ENCODE measurements around the gene PRMT1. TPM values are rescaled to one million over a fixed set of nuclear protein-coding genes. Genes with fewer than 3 reads are reported as not detected.

The PRMT1 gene
- total and polyA plus RNA-seq, 4 donors = 35.1 to 67.2 (median 53.8) TPM

DNA sequence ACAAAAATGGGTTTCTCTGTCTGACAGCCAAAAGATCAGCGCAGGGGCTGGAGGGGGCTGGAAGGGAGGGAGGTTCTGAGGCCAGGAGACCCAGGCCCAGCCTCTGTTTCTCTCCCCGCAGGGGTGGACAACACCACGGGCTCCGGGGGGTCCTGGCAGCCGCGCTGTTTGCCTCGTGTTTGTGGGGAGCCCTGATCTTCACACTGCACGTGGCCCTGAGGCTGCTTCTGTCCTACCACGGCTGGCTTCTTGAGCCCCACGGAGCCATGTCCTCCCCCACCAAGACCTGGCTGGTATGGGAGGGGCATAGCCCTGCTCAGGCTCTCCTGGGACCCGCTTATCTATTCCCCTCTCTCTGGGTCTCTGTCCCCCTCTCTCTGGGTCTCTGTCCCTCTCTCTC lies 23.5 kb downstream of the PRMT1 start:
- Histone ChIP-seq H3K9ac (ENCODE audit: low read depth in 1 of 2, low read length in 2 of 2) (no peak overlapping the region), H3K27ac (ENCODE audit: low read depth in 1 of 2, low read length in 2 of 2) (no peak overlapping the region), H3K4me1 (ENCODE audit: control insufficient read depth in 4 of 4, insufficient read depth in 4 of 4, low read length in 3 of 4) (no peaks in the 10 kb centered on the region), H3K27me3 (ENCODE audit: control insufficient read depth in 4 of 4, insufficient read depth in 4 of 4, low read length in 3 of 4) (no peaks in the 10 kb centered on the region), H3K4me3 (ENCODE audit: low read depth in 1 of 3, low read length in 3 of 3) (no peak overlapping the region), H3K36me3 (ENCODE audit: control insufficient read depth in 4 of 4, insufficient read depth in 3 of 4, low read depth in 1 of 4, low read length in 3 of 4) (no peaks in the 10 kb centered on the region), H3K9me3 (ENCODE audit: control insufficient read depth in 4 of 4, low read length in 3 of 4) (no peaks in the 10 kb centered on the region)
- no peak for TF ChIP-seq GABPA (IDR thresholded peaks at IDR 0.05 in 1 of 2, conservative IDR thresholded peaks at IDR 0.05 in 1 of 2)
- TF ChIP-seq, protein P1, sequence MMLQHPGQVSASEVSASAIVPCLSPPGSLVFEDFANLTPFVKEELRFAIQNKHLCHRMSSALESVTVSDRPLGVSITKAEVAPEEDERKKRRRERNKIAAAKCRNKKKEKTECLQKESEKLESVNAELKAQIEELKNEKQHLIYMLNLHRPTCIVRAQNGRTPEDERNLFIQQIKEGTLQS (IDR thresholded peaks at IDR 0.05) = no peak
- TF ChIP-seq HNF4G (IDR thresholded peaks at IDR 0.05) = no peak
- TF ChIP-seq CTCF (IDR thresholded peaks at IDR 0.05; ENCODE audit: low read depth, low read length, missing input control) = no peak
- TF ChIP-seq NR2F2 (IDR thresholded peaks at IDR 0.05) = no peak
- TF ChIP-seq, protein P2, sequence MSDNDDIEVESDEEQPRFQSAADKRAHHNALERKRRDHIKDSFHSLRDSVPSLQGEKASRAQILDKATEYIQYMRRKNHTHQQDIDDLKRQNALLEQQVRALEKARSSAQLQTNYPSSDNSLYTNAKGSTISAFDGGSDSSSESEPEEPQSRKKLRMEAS (IDR thresholded peaks at IDR 0.05) = no peak
- TF ChIP-seq SP1 (IDR thresholded peaks at IDR 0.05) = no peak
- TF ChIP-seq RAD21 (IDR thresholded peaks at IDR 0.05) = no peak
- TF ChIP-seq YY1 (IDR thresholded peaks at IDR 0.05) = no peak
- TF ChIP-seq FOXA1 (IDR thresholded peaks at IDR 0.05) = no peak
- TF ChIP-seq, protein P3, sequence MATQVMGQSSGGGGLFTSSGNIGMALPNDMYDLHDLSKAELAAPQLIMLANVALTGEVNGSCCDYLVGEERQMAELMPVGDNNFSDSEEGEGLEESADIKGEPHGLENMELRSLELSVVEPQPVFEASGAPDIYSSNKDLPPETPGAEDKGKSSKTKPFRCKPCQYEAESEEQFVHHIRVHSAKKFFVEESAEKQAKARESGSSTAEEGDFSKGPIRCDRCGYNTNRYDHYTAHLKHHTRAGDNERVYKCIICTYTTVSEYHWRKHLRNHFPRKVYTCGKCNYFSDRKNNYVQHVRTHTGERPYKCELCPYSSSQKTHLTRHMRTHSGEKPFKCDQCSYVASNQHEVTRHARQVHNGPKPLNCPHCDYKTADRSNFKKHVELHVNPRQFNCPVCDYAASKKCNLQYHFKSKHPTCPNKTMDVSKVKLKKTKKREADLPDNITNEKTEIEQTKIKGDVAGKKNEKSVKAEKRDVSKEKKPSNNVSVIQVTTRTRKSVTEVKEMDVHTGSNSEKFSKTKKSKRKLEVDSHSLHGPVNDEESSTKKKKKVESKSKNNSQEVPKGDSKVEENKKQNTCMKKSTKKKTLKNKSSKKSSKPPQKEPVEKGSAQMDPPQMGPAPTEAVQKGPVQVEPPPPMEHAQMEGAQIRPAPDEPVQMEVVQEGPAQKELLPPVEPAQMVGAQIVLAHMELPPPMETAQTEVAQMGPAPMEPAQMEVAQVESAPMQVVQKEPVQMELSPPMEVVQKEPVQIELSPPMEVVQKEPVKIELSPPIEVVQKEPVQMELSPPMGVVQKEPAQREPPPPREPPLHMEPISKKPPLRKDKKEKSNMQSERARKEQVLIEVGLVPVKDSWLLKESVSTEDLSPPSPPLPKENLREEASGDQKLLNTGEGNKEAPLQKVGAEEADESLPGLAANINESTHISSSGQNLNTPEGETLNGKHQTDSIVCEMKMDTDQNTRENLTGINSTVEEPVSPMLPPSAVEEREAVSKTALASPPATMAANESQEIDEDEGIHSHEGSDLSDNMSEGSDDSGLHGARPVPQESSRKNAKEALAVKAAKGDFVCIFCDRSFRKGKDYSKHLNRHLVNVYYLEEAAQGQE (IDR thresholded peaks at IDR 0.05) = no peak
- no peak for TF ChIP-seq TAF1 (conservative IDR thresholded peaks at IDR 0.05)
- no peak for TF ChIP-seq HNF4A (conservative IDR thresholded peaks at IDR 0.05)
- DNase-seq (ENCODE audit: low spot score) = no peak
- 55% methylated on average over 11 of the region's 11 CpGs for WGBS

DNA sequence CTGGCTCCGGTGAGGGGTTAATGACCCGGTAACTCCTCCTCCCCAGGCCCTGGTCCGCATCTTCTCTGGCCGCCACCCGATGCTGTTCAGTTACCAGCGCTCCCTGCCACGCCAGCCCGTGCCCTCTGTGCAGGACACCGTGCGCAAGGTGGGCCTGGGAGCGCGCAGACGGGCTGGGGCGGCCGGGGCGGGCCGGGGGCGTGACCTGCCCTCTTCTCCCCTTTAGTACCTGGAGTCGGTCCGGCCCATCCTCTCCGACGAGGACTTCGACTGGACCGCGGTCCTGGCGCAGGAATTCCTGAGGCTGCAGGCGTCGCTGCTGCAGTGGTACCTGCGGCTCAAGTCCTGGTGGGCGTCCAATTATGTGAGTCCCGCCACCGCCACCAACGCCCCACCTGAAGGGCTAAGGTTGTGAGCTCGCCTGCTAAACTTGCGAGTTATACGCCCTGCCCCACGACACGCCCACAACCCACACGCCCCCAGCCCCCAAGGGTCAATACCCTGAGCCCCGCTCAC lies 24.3 kb downstream of the PRMT1 start:
- WGBS = 30% methylated on average over 40 of the region's 40 CpGs
- no peak for DNase-seq (ENCODE audit: low spot score)

More for the DNA sequence above, 24.3 kb downstream of the PRMT1 start:
- Histone ChIP-seq H3K9ac (ENCODE audit: low read depth in 1 of 2, low read length in 2 of 2) (no peak overlapping the region), H3K4me1 (ENCODE audit: control insufficient read depth in 4 of 4, insufficient read depth in 4 of 4, low read length in 3 of 4) (no peaks in the 10 kb centered on the region), H3K36me3 (ENCODE audit: control insufficient read depth in 4 of 4, insufficient read depth in 3 of 4, low read depth in 1 of 4, low read length in 3 of 4) (no peaks in the 10 kb centered on the region), H3K27ac (ENCODE audit: low read depth in 1 of 2, low read length in 2 of 2) (no peak overlapping the region), H3K4me3 (ENCODE audit: low read depth in 1 of 3, low read length in 3 of 3) (no peak overlapping the region), H3K27me3 (ENCODE audit: control insufficient read depth in 4 of 4, insufficient read depth in 4 of 4, low read length in 3 of 4) (no peaks in the 10 kb centered on the region), H3K9me3 (ENCODE audit: control insufficient read depth in 4 of 4, low read length in 3 of 4) (no peaks in the 10 kb centered on the region)
- TF ChIP-seq FOXA1 (IDR thresholded peaks at IDR 0.05) = no peak

Measured in liver (tissue), 9 donors.